GM21723 (cell line): ENCODE data around the gene KLHL2.
A peak's percentile ranks its signal among the peaks of the same experiment; 100 is the strongest.
"Not testable (repeated sequence)": the region's sequence is repeated elsewhere in the genome, so short reads cannot be mapped to it uniquely, and the experiment has no call there.

Experiments used
- ATAC-seq: cut with Tn5 transposase; IDR thresholded peaks from one replicate; pipeline ENCODE4 v1.9.1; 2021; ENCODE audit warnings: mild to moderate bottlenecking, moderate library complexity; ENCODE audit not compliant: unreplicated experiment

Gene KLHL2

DNA sequence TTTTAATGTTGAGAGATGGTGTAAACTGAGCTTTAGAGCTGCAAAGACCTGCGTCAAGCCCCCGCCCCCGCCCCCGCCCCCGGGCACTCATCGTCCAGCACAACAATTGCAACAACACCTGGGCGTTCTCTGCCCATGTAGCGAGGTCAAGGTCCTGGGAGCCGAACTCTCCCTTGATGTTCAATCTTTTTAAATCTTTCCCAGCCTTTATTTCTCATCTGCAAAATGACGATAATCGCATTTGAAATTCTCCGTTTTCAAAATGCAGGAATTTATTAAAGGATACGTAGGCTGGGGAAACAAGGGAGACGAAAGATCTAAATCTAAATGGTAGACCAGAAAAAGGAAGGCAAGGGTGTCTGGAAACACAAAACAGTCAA, 119.5 kb downstream of the KLHL2 start:
- ATAC-seq = peak; percentile 23

DNA sequence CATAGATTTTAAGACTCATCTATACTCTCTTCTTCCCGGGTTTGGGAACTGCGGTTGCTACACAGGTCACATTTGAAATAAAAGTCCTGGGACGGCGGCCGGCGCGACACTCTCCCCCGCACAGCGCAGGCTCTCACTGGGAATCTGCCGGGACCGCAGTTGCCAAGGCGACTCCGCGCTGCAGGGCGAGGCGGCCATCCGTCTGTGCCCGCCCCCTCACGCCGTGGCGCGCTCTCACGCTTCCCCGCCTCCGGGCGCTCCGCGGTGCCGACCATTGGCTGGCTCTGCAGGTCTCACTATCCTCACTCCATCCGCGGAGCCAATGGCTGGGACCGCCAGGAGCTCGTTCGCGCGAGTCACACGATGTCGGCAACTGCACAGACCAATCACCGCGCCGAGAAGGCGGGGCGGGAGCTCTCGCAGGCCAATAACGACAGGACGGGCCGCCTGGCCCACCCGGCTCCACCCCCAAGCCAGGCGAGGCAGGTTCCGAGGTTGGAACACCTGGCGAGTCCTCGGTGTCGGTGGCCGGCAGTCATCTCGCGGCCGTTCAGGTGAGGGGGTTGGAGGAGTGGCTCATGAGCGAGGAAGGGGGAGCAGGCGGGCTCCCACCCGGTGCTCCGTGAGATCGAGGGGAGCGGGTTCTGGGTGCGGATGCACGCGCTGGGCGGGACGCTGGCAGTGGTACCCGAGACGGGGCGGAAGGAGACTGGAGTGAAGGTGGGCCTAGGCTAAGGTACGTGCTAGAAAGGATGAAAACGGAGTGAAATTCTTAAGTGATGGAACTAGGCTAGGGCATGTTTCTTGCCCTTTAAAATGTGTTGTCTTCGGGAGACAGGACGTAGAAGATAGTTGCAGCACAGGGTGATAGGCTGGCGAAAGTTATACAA, 120.1 kb downstream of the KLHL2 start, which contains the start of gene MSMO1:
Gene MSMO1, plus strand, starts transcription at position 459 of the 890 bp plus-strand sequence. CDS start 5,702 bp downstream, outside the sequence.
- ATAC-seq = peak; percentile 97

DNA sequence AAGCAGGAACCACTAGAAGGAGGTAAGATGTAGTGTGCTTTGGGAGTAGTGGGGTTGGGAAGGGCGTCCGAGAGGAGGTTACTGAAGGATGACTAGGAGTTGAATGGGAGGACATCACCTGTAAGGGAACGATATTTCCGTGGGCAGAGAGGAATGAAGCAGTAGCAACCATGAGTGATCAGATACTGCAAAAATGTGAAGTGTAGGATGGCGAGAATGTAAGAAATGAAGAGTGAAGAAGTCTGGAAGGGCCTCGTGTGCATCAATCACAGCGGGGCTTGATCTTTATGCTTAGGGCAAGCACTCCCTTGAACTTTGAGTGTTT, 120.7 kb downstream of the KLHL2 start:
- ATAC-seq = no peak

GRCh38 chr4:165328708-165329107, 121.3 kb downstream of the KLHL2 start:
- no peak for ATAC-seq

- ATAC-seq = no peak
Observed at GRCh38 chr4:165330071-165330470, 122.7 kb downstream of the KLHL2 start.

DNA sequence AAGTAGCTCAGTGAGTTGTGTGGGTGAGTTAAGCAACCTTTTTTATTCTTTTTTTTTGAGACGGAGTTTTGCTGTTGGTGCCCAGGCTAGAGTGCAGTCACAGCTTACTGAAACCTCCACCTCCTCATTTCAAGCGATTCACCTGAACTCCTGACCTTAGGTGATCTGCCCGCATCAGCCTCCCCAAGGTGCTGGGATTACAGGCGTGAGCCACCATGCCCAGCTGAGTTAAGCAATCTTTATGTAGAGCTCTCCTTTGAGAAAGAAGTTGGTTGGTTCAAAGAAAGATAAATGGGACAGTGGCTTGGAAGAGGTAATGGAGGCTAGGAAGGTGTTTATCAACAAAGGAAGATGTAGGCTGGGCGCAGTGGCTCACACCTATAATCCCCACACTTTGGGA, 123.3 kb downstream of the KLHL2 start:
- no peak for ATAC-seq

DNA sequence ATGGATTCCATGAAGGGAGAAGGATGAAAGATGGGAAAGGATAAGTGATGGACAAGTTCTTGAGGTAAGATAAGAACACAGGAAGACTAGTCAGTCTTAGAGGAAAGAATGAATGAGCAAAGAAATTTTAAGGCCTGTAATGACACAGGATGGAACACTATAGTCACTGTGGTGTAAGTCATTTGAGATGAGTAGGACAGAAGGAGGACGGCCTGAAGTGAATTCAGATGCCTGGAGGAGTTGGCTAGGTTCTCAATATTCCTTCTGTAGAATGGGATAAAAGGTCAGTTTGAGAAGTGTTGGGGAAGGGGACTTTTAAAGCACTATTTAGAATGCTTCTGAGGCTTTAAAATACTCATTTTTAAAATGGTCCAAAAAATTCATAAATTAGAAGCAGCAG, 124.0 kb downstream of the KLHL2 start:
- ATAC-seq = no peak

DNA sequence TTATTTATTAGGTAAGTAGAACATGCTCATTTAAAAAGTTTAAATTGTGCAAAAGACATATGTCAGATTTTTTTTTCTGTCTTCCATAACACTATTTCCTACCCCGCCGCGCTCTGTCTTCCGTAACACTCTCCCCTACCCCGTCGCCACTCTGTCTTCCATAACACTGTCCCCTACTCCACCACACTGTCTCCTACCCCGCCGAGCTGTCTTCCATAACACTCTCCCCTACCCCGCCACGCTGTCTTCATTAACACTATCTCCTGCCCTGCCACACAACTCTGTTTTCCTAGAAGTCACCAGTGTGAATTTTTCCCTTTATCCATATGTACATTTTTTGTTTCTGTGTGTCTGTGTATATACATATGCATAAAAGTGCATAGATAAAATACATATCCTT, 124.5 kb downstream of the KLHL2 start:
- ATAC-seq = no peak

DNA sequence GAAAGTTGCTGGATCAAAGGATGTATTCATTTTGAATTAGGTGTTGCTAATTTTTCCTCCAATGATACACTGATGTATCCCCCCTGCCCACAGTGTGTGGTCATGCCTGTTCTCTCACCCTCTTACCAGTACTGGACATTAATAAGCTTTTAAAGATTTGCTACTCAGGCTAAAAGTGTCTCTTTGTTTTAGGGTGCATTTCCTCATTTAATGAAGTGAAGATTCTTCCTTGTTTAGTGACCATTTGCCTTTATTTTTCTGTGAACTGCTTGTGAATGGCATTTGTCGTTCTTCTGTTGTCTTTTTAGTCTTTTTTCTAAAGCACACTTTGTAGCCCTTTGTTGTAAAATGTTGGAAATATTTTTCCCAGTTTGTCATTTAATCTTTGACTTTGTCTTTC, 125.1 kb downstream of the KLHL2 start:
- ATAC-seq = no peak

GRCh38 chr4:165335163-165335703, 127.9 kb downstream of the KLHL2 start:
- no peak for ATAC-seq

DNA sequence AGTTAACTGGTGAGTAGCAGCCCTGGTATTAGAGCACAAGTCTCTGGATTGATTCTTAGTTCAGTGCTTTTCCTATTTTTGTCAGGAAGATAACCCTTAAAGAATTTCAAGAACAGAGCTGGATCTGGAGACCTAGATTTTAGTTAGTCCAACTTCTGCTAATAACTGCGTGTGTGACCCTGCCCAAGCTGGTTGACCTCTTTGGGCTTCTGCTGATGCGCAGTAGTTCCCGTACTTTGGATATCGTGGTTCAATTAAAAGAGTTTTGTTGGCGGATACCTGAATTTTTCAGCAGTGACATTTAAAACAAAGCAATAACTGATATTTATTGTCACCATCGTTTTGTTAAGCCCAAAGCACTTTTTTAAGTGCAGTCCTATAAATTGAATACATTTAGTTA, 129.4 kb downstream of the KLHL2 start:
- ATAC-seq = no peak

DNA sequence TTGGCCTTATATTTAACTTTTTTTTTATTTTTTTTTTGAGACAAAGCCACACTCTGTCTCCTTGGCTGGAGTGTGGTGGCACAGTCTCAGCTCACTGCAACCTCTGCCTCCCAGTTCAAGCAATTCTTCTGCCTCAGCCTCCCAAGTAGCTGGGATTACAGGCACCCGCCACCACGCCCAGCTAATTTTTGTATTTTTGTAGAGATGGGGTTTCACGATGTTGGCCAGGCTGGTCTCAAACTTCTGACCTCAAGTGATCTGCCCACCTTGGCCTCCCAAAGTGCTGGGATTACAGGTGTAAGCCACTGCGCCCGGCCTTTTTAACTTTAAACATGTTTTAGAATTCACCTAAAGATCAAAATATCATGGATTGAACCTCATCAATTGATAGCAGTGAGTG, 135.0 kb downstream of the KLHL2 start:
- not testable (repeated sequence) for ATAC-seq

GRCh38 chr4:165343353-165344191, 136.2 kb downstream of the KLHL2 start:
- ATAC-seq = peak; percentile 45

DNA sequence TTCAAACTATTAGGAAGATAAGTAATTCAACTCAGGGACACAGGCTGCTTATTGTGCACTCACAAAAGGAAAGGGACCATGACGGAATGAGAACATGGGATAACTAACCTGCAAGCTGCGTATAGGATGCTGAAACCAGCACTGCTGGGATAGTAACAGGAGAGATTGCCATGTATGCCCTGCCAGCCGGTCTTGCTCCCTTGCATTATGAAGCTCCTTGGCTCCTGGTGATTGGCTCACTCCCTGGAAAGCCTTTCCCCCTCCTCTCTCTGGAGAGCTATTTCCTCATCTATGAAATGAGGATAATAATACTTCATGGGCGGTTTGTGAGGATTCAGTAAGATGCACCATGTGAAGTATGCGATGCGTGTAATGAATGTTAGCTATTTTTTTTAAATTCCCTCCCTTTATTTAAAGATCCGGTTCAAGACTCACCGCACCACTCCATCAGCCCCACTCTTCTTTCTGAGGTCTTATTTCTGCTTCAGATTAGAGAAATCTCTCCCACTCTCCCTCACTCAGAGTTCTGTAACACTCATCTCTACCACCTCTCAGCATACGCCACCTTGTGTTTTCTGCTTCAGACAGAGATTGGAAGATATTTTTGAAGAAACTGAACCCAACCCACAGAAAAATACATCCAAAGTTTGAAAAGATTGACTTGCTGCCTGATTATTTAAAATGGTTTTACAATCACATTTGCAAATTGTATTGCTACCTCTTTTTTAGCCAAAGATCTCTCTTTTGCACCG, 138.5 kb downstream of the KLHL2 start:
- ATAC-seq = no peak

GRCh38 chr4:165347647-165348569, 140.5 kb downstream of the KLHL2 start:
- no peak for ATAC-seq

GRCh38 chr4:165351359-165352130, 144.2 kb downstream of the KLHL2 start:
- no peak for ATAC-seq

DNA sequence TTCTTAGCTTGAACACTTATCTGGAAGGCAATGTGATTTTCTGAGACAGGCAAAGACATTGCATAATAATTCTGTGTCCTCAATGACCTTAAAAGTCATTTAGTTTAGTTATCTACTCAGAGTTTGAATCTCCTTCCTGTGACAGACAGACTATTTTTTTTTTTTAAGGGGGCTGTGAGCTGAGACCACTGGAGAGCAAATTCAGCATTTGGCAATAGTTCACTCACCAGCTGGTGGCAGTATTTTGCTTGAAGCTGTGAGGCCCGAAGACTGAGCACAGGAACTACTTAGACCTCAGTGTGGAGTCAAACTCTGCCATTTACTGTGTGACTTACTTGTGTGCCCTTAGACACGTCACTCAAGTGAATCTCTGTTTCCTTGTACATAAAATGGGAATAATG, 148.5 kb downstream of the KLHL2 start:
- peak; percentile 84 for ATAC-seq

- ATAC-seq = no peak
Observed at GRCh38 chr4:165359506-165359905, 152.1 kb downstream of the KLHL2 start.

DNA sequence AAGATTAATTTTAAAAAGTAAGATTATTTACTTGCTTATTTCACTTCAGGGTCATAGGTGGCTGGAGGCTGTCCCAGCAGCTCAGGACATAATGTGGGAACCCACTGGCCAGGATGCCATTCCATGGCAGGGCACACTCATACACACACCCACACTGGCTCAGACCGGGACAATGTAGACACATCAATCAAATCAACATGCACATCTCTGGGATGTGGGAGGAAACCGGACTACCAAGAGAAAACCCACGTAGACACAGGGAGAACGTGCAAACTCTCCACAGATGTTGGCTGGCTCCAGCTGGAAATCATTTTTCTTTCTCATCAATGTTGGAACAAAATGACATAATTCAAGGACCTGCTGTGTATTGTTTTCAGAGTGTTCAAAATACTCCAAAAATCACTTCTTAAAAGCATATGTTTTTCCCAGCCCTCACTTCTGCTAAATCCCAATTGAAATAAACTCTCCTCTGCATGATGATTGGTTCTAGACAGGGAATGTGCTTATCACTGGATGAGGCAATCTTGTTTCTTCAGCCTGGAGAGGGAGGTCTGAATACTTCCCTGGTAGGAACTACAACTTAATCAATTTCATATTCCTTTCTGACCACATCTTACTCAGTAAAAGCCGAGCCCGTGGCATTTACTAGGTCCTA, 152.8 kb downstream of the KLHL2 start:
- ATAC-seq = no peak
